Mesenchymal stem cell (in vitro differentiated cells and primary cell): ENCODE measurements around the gene EPHX1.

ENCODE experiments used
- DNase-seq: peaks from one replicate; pipeline ENCODE4 v3.0.0-alpha.2; 2013
- H2AFZ ChIP-seq: one replicate; pipeline ENCODE4 v1.6.1; 2013; ENCODE audit warnings: low read depth, mild to moderate bottlenecking, control low read depth, inconsistent platforms, low read length, moderate library complexity
- H2AK5ac ChIP-seq: 2 replicates; pipeline ENCODE4 v1.6.1; 2013; ENCODE audit warnings: low read length, moderate library complexity, mild to moderate bottlenecking, inconsistent platforms; ENCODE audit not compliant: severe bottlenecking
- H2BK120ac ChIP-seq: one replicate; pipeline ENCODE4 v1.6.1; 2013; ENCODE audit warnings: low read depth, mild to moderate bottlenecking, inconsistent platforms, low read length, moderate library complexity
- H2BK12ac ChIP-seq, 2 experiments: one replicate each; pipeline ENCODE4 v1.6.1; 2013; ENCODE audit warnings: inconsistent platforms in 2 of 2, low read length in 2 of 2, mild to moderate bottlenecking in 2 of 2, moderate library complexity in 2 of 2, control low read depth in 1 of 2
- H2BK15ac ChIP-seq: one replicate; pipeline ENCODE4 v1.6.1; 2013; ENCODE audit warnings: mild to moderate bottlenecking, low read depth, inconsistent platforms; ENCODE audit not compliant: poor library complexity, severe bottlenecking
- H2BK5ac ChIP-seq: 2 replicates; pipeline ENCODE4 v1.6.1; 2013; ENCODE audit warnings: low read depth, mild to moderate bottlenecking, low read length, control low read depth, inconsistent platforms; ENCODE audit not compliant: poor library complexity, severe bottlenecking
- H3K14ac ChIP-seq, 2 experiments: one replicate each; pipeline ENCODE4 v1.6.1; 2013; ENCODE audit warnings: inconsistent platforms in 2 of 2, low read length in 2 of 2, control low read depth in 1 of 2, mild to moderate bottlenecking in 1 of 2, moderate library complexity in 1 of 2
- H3K18ac ChIP-seq, 2 experiments: one replicate each; pipeline ENCODE4 v1.6.1; 2013; ENCODE audit warnings: inconsistent platforms in 2 of 2, low read length in 2 of 2, control low read depth in 1 of 2, low read depth in 1 of 2, mild to moderate bottlenecking in 1 of 2
- H3K23ac ChIP-seq, 2 experiments: one replicate each; pipeline ENCODE4 v1.6.1; 2013; ENCODE audit warnings: inconsistent platforms in 2 of 2, low read length in 2 of 2, mild to moderate bottlenecking in 2 of 2, moderate library complexity in 2 of 2, control low read depth in 1 of 2
- H3K27ac ChIP-seq: 2 replicates; pipeline ENCODE4 v1.5.1; 2013; ENCODE audit warnings: mild to moderate bottlenecking, moderate library complexity, low read length, control low read depth, inconsistent platforms; ENCODE audit not compliant: poor library complexity, severe bottlenecking
- H3K27me3 ChIP-seq, 2 experiments: 2 replicates each; pipeline versions ENCODE4 v1.6.1 to v1.7.0; 2013; ENCODE audit warnings: low read length in 2 of 2, mild to moderate bottlenecking in 2 of 2, moderate library complexity in 2 of 2, control low read depth in 1 of 2, inconsistent platforms in 1 of 2; ENCODE audit not compliant: control insufficient read depth in 1 of 2, insufficient read depth in 1 of 2
- H3K36me3 ChIP-seq, 2 experiments: 2 replicates each; pipeline versions ENCODE4 v1.6.1 to v1.7.0; 2013; ENCODE audit warnings: low read length in 2 of 2, control low read depth in 1 of 2, inconsistent platforms in 1 of 2, low read depth in 1 of 2, mild to moderate bottlenecking in 1 of 2; ENCODE audit not compliant: insufficient read depth in 2 of 2, control insufficient read depth in 1 of 2
- H3K4ac ChIP-seq, 2 experiments: one replicate each; pipeline ENCODE4 v1.6.1; 2013; ENCODE audit warnings: inconsistent platforms in 2 of 2, low read length in 2 of 2, mild to moderate bottlenecking in 2 of 2, moderate library complexity in 2 of 2, control low read depth in 1 of 2, low read depth in 1 of 2
- H3K4me1 ChIP-seq: 2 replicates; pipeline ENCODE4 v1.6.1; 2013; ENCODE audit warnings: low read depth, low read length, control low read depth; ENCODE audit not compliant: control insufficient read depth, insufficient read depth
- H3K4me2 ChIP-seq: 2 replicates; pipeline ENCODE4 v1.6.1; 2013; ENCODE audit warnings: low read length, mild to moderate bottlenecking, inconsistent platforms; ENCODE audit not compliant: poor library complexity, severe bottlenecking
- H3K4me3 ChIP-seq, 2 experiments: 2 replicates each; pipeline versions ENCODE4 v1.5.1 to v1.7.0; 2013; ENCODE audit warnings: low read length in 2 of 2, mild to moderate bottlenecking in 2 of 2, control low read depth in 1 of 2, low read depth in 1 of 2; ENCODE audit not compliant: insufficient read depth in 1 of 2
- H3K79me1 ChIP-seq: replicated peaks from 2 replicates; pipeline ENCODE4 v1.6.1; 2013; ENCODE audit warnings: mild to moderate bottlenecking, control low read depth, low read length, inconsistent platforms; ENCODE audit not compliant: poor library complexity, severe bottlenecking
- H3K9ac ChIP-seq: 2 replicates; pipeline ENCODE4 v1.7.0; 2013; ENCODE audit warnings: mild to moderate bottlenecking, low read length, moderate library complexity
- H3K9me3 ChIP-seq: 2 replicates; pipeline ENCODE4 v1.7.0; 2013; ENCODE audit warnings: mild to moderate bottlenecking, low read length; ENCODE audit not compliant: control insufficient read depth
- H4K8ac ChIP-seq: one replicate; pipeline ENCODE4 v1.6.1; 2013; ENCODE audit warnings: inconsistent platforms, mild to moderate bottlenecking, low read length, moderate library complexity
- H4K91ac ChIP-seq: one replicate; pipeline ENCODE4 v1.6.1; 2013; ENCODE audit warnings: mild to moderate bottlenecking, low read length, inconsistent platforms
- whole genome bisulfite sequencing: methylation state at CpG from one replicate; pipeline ENCODE4 v1.1.7; 2013; ENCODE audit warnings: mixed read lengths; 5-methylcytosine and 5-hydroxymethylcytosine counted together

Gene EPHX1

GRCh38 chr1:225880222-225880588 lies 70.3 kb downstream of the EPHX1 start:
- Histone ChIP-seq H3K27me3 (no peaks in the 10 kb centered on the region), H3K79me1 (peaks cover 29% of the 10 kb centered on the region), H3K4me3 (no peak overlapping the region), H2BK120ac (no peak overlapping the region), H3K9ac (no peak overlapping the region), H2BK15ac (no peak overlapping the region), H3K9me3 (no peaks in the 10 kb centered on the region), H3K4ac (no peak overlapping the region), H3K4me1 (peaks cover 24% of the 10 kb centered on the region), H3K18ac (no peak overlapping the region), H2AK5ac (no peak overlapping the region), H3K36me3 (peaks cover 9 to 14% of the 10 kb centered on the region in 2 experiments), H3K14ac (peak overlapping the region in 1 of 2 experiments; percentile 2), H3K27ac (no peak overlapping the region), H3K23ac (peak overlapping the region in 1 of 2 experiments; percentile 14), H4K91ac (no peak overlapping the region), H2BK12ac (no peak overlapping the region), H4K8ac (no peak overlapping the region), H3K4me2 (no peak overlapping the region), H2BK5ac (no peak overlapping the region), H2AFZ (no peak overlapping the region)
- 90% methylated on average over 2 of the region's 2 CpGs for whole genome bisulfite sequencing
- DNase-seq = no peak

GRCh38 chr1:225880636-225881035 lies 70.7 kb downstream of the EPHX1 start:
- Histone ChIP-seq H2AFZ (no peak overlapping the region), H4K8ac (no peak overlapping the region), H3K9ac (peak overlapping the region; percentile 95), H3K23ac (no peak overlapping the region), H3K4me1 (peaks cover 21% of the 10 kb centered on the region), H3K9me3 (no peaks in the 10 kb centered on the region), H2BK15ac (no peak overlapping the region), H3K4me2 (no peak overlapping the region), H2BK12ac (peak overlapping the region in 1 of 2 experiments; percentile 15), H3K14ac (peak overlapping the region in 1 of 2 experiments; percentile 2), H3K18ac (no peak overlapping the region), H3K4ac (no peak overlapping the region), H2AK5ac (no peak overlapping the region), H3K27ac (no peak overlapping the region), H2BK5ac (no peak overlapping the region), H2BK120ac (no peak overlapping the region), H4K91ac (no peak overlapping the region), H3K4me3 (peak overlapping the region in 1 of 2 experiments; percentile 96), H3K27me3 (no peaks in the 10 kb centered on the region), H3K79me1 (peaks cover 28% of the 10 kb centered on the region), H3K36me3 (peaks cover 9 to 10% of the 10 kb centered on the region in 2 experiments)
- no peak for DNase-seq
- WGBS = 93% methylated on average over 5 of the region's 5 CpGs

GRCh38 chr1:225881081-225881958 lies 71.4 kb downstream of the EPHX1 start:
- peak overlapping the region in 1 of 2 experiments; percentile 73 for H3K14ac ChIP-seq
- peak overlapping the region; percentile 95 for H3K9ac ChIP-seq
- peak overlapping the region; percentile 66 for H3K4me2 ChIP-seq
- peaks cover 16% of the 10 kb centered on the region for H3K4me1 ChIP-seq
- peaks cover 25% of the 10 kb centered on the region for H3K79me1 ChIP-seq
- H2BK15ac ChIP-seq = peak overlapping the region; percentile 50
- H2BK120ac ChIP-seq = peak overlapping the region; percentile 11
- peak overlapping the region; percentile 89 for H2AFZ ChIP-seq
- no peak overlapping the region for H3K23ac ChIP-seq
- H3K36me3 ChIP-seq = peaks cover 7 to 9% of the 10 kb centered on the region in 2 experiments
- WGBS = 10% methylated on average over 21 of the region's 25 CpGs
- H3K27me3 ChIP-seq = no peaks in the 10 kb centered on the region
- peak overlapping the region; percentile 69 to 96 for H3K4me3 ChIP-seq
- H3K27ac ChIP-seq = no peak overlapping the region
- peak; percentile 50 for DNase-seq
- H3K18ac ChIP-seq = peak overlapping the region in 1 of 2 experiments; percentile 75
- H4K8ac ChIP-seq = peak overlapping the region; percentile 30
- peak overlapping the region in 1 of 2 experiments; percentile 65 for H2BK12ac ChIP-seq
- H2BK5ac ChIP-seq = no peak overlapping the region
- no peak overlapping the region for H2AK5ac ChIP-seq
- no peaks in the 10 kb centered on the region for H3K9me3 ChIP-seq
- H4K91ac ChIP-seq = no peak overlapping the region
- H3K4ac ChIP-seq = peak overlapping the region in 1 of 2 experiments; percentile 86

- H3K27ac ChIP-seq = no peak within 1 kb of the TSS
- H3K9ac ChIP-seq = peak within 1 kb of the TSS; percentile 95
- peak within 1 kb of the TSS; percentile 87 for H4K91ac ChIP-seq
- no peak within 1 kb of the TSS for H3K23ac ChIP-seq
- peak within 1 kb of the TSS; percentile 75 to 89 for H3K18ac ChIP-seq
- H3K9me3 ChIP-seq = no peaks in the 10 kb centered on the region
- H2AFZ ChIP-seq = peak within 1 kb of the TSS; percentile 89
- H3K4me2 ChIP-seq = peak within 1 kb of the TSS; percentile 66
- WGBS = under 1% methylated on average over 64 of the region's 64 CpGs
- H3K14ac ChIP-seq = peak within 1 kb of the TSS in 1 of 2 experiments; percentile 73
- peak; percentile 86 for DNase-seq
- no peak within 1 kb of the TSS for H2BK5ac ChIP-seq
- peaks cover 25% of the 10 kb centered on the region for H3K79me1 ChIP-seq
- H3K36me3 ChIP-seq = peaks cover under 1 to 6% of the 10 kb centered on the region in 2 experiments
- peak within 1 kb of the TSS in 1 of 2 experiments; percentile 70 for H2BK12ac ChIP-seq
- H2BK15ac ChIP-seq = peak within 1 kb of the TSS; percentile 50
- no peak within 1 kb of the TSS for H2AK5ac ChIP-seq
- no peaks in the 10 kb centered on the region for H3K27me3 ChIP-seq
- H4K8ac ChIP-seq = peak within 1 kb of the TSS; percentile 74
- H3K4me1 ChIP-seq = peaks cover 16% of the 10 kb centered on the region
- H3K4me3 ChIP-seq = peak within 1 kb of the TSS; percentile 69 to 96
- H2BK120ac ChIP-seq = peak within 1 kb of the TSS; percentile 11
- peak within 1 kb of the TSS in 1 of 2 experiments; percentile 86 for H3K4ac ChIP-seq
Measured at GRCh38 chr1:225881959-225882693, 72.2 kb downstream of the EPHX1 start, which contains the start of gene TMEM63A. TSS of gene TMEM63A (minus strand) at chr1:225882380. CDS start at chr1:225877580, 4,800 bp downstream.
